HG02943 (cell line): ENCODE measurements around the gene RNF115.
"Not testable (repeated sequence)": the region's sequence is repeated elsewhere in the genome, so short reads cannot be mapped to it uniquely, and the experiment has no call there.

Experiments used
- ATAC-seq: cut with Tn5 transposase; IDR thresholded peaks from one replicate; pipeline ENCODE4 v1.9.1; 2021; ENCODE audit warnings: mild to moderate bottlenecking, low read depth, moderate library complexity; ENCODE audit not compliant: unreplicated experiment

The RNF115 gene

GRCh38 chr1:145747398-145748247 lies 76.3 kb downstream of the RNF115 start:
- no peak for ATAC-seq

- no peak for ATAC-seq
Measured at GRCh38 chr1:145740269-145740668, 83.6 kb downstream of the RNF115 start.

GRCh38 chr1:145736191-145736590 lies 87.7 kb downstream of the RNF115 start:
- no peak for ATAC-seq

GRCh38 chr1:145730900-145731299 lies 93.0 kb downstream of the RNF115 start:
- ATAC-seq: no peak

GRCh38 chr1:145730467-145730866 lies 93.4 kb downstream of the RNF115 start:
- no peak for ATAC-seq

GRCh38 chr1:145729666-145730436 lies 94.0 kb downstream of the RNF115 start:
- ATAC-seq: no peak

GRCh38 chr1:145729196-145729595 lies 94.7 kb downstream of the RNF115 start:
- ATAC-seq: no peak

GRCh38 chr1:145726193-145726592 lies 97.7 kb downstream of the RNF115 start:
- not testable (repeated sequence) for ATAC-seq

- ATAC-seq: no peak
Measured at GRCh38 chr1:145720878-145721671, 102.8 kb downstream of the RNF115 start.

GRCh38 chr1:145720556-145720877 lies 103.4 kb downstream of the RNF115 start:
- no peak for ATAC-seq

GRCh38 chr1:145719230-145720079 lies 104.4 kb downstream of the RNF115 start, which contains the start of gene CD160:
Gene CD160 (plus strand): TSS chr1:145719499. CDS start chr1:145728328, 8,829 bp downstream.
- no peak for ATAC-seq

- not testable (repeated sequence) for ATAC-seq
Measured at GRCh38 chr1:145718465-145718864, 105.4 kb downstream of the RNF115 start.

GRCh38 chr1:145717833-145718232 lies 106.1 kb downstream of the RNF115 start:
- ATAC-seq: no peak

- no peak for ATAC-seq
Measured at GRCh38 chr1:145716641-145717345, 107.1 kb downstream of the RNF115 start.

GRCh38 chr1:145714524-145715111 lies 109.3 kb downstream of the RNF115 start:
- ATAC-seq: no peak

- no peak for ATAC-seq
Measured at GRCh38 chr1:145711213-145711651, 112.7 kb downstream of the RNF115 start.

- ATAC-seq: no peak
Measured at GRCh38 chr1:145710291-145711027, 113.4 kb downstream of the RNF115 start.

- ATAC-seq: no peak
Measured at GRCh38 chr1:145708063-145708462, 115.8 kb downstream of the RNF115 start.
